NCI-H2171 treated with DMSO at 0.1 percent for 48 hours (cell line): ENCODE data around the gene CCNG2.
"Not testable (repeated sequence)": the region's sequence is repeated elsewhere in the genome, so short reads cannot be mapped to it uniquely, and the experiment has no call there.

Source experiments
- DNase-seq: peaks from one replicate; lab custom pipeline; 2025; lab: John Stamatoyannopoulos, UW

CCNG2 gene, protein sequence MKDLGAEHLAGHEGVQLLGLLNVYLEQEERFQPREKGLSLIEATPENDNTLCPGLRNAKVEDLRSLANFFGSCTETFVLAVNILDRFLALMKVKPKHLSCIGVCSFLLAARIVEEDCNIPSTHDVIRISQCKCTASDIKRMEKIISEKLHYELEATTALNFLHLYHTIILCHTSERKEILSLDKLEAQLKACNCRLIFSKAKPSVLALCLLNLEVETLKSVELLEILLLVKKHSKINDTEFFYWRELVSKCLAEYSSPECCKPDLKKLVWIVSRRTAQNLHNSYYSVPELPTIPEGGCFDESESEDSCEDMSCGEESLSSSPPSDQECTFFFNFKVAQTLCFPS

DNA sequence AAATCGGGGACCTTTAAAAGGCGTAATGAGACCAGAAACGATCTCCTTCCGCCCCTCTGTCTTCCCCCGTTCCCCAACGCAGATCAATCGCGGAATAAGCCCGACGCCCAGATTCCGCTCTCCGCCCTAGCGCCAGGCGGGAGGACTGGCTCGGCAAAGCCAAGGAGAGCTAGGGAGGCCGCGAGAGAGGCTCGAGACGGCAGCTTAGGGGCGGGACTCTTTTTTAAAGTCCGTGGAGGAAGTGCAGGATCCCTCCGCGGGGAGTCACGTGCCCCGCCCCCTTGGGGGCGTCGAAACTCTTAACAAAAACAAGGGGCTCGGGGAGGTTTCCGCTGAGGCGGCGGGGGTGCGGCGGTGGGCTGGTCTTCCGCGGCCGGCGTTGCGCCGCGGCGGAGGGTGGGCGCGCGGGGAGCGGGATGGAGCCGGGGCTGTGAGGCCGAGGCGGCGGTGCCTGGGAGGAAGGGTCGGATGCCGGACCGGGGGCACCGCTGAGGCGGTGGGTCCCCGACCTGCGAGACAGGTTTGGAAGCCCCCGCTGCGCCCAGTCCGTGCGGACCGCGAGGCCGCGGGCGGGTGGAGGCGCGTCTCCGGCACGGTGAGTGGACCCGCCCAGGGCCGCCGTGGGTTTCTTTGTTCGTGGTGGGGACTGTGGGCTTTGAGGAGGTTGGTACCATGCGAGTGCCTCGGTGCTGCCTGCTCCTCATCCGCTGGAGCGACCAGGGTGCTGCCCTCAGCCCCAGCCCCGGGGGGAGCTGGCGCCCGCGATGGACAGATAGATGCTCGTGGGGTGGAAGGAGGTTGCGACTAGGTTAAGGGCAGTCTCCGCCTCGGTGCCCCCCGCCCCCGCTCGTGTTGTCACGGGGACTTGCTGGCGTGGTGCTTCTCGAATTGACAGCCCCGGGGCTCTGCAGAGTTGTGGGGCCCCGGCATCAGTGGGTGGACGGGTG is at the start of gene CCNG2:
Gene CCNG2, plus strand, starts transcription at position 296 of the 947 bp plus-strand sequence. CDS start 1,326 bp downstream, outside the sequence.
- DNase-seq: peak; percentile 84

DNA sequence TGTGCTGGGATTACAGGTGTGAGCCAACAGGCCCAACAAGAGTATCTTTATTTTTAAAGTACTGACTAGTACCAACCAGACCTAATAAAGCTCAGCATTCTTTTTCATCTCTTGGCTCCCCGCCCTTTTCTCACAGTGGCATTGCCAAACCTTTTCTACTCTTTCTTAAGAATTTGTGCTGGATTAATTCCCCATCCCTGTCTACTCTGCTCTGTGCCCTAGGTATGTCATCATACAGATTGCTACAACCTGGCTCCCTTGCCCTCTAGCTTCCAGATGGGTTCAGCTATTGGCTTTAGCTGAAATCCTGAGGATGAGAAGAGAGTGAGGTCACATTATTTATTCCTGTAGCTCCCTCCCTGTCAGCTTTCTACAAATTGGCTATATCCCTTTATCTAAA is 46.3 kb upstream of the CCNG2 start:
- DNase-seq: no peak

DNA sequence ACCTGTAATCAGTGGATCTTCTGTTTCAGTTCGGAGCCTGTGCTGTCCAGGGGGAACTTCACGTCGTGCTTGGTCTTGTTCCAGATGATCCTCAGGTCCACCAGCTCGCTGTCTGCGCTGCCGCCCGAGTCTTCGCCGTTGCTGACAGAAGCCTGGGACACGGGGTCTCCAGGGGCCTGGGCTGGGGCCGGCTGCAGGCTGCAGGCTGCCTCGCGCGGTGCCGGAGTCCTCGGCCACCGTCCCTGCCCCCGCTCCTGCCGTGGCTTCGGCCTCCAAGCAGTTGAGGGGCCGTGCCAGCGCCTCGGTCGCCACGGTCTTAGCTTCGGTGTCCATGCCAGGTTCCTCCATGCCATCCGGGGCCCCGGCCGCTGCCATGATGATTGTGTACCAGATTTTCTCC is 43.9 kb upstream of the CCNG2 start:
- DNase-seq: no peak

DNA sequence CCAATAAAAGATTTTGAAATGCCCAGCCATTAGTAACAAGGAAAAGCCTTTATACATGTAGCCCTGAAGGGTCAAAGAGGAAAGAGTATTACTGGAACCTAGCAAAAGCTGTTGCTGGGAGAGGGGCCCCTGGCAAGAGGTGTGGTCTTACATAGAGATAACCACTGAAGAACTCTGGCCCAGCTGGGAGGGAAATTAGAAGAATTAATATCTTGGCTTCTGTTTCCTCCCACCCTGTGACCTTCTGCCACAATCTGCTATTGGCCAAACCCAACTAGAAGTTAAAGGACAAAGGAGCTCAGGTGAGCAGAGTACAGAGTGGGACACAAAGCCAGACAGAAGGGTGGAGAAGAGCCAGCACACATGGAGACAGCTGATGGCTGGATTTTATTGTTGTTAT is 39.3 kb upstream of the CCNG2 start:
- DNase-seq: no peak

DNA sequence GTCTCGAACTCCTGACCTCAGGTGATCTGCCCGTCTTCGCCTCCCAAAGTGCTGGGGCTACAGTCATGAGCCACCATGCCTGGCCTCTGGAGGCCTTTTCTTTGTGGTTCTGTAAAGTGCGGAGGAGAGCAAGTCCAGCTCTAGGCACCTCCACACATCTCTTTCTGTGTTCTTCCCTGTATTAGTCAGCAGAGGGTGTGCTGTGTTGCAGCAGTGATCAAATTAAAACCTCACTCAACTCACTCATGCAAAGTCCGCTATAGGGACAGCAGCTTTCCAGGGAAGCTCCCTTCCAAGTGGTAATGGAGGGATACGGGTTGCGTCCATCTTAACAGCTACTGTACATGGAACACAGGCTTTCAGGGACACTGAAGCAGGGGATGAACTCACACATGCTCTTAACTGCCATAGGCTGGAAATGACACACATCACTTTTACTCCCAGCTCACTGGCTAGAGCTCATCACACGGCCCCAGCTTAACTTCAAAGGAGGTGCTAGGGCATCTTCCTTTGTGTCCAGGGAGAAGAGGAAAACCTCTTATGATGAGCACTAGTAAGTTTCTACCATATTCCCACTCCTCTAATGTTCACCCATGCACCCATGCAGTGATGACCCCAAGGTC is 36.0 kb upstream of the CCNG2 start:
- no peak for DNase-seq

DNA sequence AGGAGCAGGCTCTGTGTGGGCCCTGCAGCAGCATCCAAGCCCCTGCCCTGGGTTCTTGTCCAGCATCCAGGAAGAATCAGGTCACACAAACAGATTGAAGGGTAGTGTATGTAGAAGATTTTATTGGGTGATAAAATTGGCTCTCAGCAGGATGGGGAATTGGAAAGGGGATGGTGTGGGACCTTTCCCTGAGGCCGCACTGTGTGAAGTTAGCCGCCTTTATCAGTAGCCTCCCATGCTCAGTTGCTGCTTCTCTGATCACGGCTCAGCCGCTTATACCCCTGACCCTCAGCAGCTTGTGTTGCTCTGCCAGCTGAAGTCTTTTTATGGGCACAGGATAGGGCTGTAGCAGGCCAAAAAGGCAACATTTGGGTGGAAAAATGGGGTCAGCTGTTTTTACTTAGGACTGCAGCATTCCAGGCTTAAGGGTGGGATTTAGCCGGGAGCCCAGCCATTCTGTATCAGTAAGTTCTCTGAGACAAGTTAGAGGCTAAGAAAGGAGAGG is 35.2 kb upstream of the CCNG2 start:
- DNase-seq: no peak

DNA sequence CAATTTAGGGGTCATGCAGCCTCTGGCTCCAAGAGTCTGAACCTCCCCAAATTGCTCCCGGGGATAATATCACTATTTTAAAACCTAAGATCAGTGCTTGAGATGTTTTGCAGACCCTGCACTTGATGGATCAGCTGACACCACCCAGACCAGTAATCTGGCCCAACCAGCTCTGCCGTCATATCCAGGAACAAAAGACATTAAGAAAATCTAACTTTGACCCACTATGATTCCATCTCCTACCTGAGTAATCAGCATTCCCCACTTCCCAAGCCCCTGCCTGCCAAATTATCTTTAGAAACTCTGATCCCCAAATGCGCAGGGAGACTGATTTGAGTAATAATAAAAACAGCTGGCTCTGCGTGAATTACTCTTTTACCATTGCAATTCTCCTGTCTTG is 34.4 kb upstream of the CCNG2 start:
- DNase-seq: no peak

DNA sequence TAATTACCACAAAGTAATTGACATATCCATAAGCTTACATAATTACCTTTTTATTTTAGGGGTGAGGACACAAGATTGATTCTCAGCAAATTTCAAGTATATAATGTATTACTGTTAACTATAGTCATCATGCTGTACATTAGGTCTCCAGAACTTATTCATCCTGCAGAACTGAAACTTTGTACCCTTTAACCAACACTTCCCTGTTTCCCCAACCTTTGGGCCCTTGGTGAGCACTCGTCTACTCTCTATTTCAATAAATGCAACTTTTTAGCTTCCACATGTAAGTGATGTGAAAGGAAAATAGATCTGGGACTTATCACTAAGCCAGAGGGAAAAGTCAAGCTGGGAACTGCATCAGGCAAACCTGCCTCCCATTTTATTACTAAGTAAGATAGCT is 33.6 kb upstream of the CCNG2 start:
- DNase-seq: no peak

DNA sequence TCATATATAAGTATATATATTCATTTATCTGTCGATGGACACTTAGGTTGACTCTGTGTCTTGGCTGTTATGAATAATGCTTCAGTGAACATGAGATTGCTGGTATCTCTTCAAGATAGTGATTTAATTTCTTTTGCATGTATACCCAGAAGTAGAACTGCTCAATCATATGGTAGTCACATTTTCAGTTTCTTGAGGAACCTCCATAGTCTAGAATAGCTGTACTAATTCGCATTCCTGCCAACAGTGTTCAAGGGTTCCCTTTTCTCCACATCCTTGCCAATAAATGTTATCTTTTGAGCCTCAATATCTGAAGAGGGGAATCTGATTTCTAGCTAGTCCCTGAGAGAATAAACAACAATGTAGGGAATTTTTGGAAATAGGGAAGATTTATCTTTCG is 32.4 kb upstream of the CCNG2 start:
- no peak for DNase-seq

DNA sequence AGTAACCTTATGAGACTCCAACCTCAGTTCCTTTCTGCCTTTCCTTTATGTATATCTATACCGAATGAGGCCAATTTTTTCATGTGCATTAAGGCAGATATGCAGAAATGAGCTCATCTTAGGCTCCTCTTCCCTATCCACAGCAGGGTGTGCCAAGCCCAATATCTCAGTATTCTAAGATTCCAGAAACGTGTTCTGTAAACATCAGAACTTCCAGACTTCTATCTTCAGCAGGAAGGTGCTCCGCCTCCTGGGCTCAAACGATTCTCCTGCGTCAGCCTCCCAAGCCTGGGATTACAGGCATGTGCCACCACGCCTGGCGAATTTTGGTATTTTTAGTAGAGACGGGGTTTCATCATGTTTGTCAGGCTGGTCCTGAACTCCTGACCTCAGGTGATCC is 31.0 kb upstream of the CCNG2 start:
- no peak for DNase-seq

DNA sequence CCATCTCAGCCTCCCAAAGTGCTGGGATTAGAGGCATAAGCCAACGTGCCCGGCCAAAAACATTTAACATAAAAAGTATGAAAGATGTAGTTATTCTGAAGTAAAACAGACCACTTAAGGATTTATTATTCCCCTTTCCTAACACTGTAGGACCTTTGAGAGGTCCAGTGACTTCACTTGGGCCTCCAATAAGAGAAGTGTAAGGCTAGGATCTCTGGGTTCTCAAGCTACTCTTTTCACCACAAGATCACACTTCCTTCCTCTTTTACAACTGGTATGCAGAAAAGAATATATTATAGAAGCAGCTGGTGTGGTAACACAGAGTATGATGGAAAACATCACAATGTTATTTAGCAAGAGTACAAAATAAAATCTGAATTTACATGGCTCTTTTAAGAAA is 30.2 kb upstream of the CCNG2 start:
- DNase-seq: no peak

DNA sequence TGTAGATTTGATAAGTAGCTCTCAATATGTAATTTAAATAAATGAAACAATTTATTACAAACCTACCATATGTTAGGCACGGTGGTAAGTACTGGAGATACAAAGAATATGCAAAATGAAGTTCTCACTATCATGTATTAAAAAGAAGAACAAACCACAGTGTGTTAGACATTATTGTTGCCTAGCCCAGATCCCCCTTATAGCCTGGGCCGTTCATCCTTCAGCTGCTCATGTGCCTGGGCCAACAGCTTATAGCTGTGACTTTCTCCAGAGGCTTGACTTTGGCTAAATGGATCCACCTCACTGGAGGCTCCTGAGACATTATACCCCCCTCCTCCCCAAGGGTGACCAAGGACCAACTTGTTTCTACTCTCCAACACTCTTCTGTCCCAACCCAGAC is 29.8 kb upstream of the CCNG2 start:
- DNase-seq: no peak

DNA sequence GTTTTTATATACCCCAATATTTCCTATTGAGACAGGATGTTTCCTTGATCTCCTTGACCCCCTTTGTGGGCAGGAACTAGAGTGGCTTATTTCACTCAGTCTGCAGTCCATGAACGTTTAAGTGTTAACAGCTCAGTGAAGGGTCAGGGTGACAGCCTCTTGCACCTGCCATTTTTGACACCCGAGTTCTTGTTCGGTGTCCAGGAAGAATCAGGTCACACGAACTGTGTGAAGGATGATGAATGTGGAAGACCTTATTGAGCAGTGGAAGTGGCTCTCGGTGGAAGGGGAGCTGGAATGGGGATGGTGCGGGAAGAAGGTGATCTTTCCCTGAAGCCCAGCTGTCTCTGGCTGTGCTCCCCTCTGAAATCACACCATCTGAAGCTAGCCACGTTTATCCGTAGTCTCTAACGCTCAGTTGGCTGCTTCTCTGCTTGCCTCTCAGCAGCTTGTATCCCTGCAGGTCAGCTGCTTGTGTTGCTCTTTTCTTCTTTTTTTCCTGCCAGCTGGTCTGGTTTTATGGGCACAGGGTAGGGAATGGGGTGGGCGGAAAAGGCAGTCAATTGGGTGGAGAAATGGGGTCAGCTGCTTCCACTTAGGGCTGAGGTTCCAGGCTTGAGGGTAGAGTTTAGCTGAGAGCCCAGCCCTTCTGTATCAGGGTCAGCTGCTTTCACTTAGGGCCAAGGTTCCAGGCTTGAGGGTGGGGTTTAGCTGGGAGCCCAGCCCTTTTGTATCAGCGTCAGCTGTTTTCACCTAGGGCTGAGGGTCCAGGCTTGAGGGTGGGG is 29.0 kb upstream of the CCNG2 start:
- DNase-seq: peak; percentile 0

DNA sequence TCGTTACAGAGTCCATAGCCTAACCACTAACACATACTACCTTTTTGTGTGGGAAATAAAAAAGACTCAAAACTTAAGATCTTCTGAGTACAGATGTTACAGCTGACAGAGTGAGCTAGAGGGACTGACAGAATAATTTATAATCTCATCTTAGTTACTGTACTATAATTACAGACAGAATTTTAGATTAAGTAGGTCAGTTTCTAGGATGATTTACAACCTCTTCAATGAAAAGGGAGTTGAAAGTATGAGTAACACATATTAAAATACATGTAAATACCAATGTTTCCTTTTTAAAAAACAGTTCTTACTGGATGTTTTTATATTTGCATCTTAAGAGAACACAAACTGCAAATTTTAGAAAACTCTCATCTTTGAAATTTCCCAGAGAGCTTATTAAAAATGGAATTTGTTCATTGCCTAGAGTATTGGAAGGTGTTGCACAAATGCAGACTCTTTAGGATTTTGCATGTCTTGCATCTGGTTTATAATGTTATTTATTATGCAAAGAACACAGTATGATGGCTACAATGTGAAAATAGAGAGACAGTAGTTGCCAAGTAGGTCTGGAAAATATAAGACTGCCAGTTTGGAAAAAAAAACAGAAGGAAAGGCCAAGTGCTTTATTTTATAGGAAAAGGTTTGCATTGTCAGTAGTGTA is 24.2 kb upstream of the CCNG2 start:
- no peak for DNase-seq

DNA sequence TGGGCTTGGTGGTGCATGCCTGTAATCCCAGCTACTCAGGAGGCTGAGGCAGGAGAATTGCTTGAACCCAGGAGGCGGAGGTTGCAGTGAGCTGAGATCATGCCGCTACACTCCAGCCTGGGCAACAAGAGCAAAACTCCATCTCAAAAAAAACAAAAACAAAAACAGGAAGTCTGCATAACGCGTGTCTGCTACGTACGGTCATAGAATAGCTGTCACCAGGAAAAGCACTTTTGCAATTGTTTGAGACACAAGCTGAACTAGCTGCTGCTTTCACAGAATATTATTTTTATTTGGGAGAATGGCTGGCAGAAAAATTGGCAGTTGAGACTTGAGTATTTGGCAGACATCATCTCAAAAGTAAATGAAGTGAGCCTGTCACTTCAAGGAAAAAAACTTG is 19.6 kb upstream of the CCNG2 start:
- not testable (repeated sequence) for DNase-seq

DNA sequence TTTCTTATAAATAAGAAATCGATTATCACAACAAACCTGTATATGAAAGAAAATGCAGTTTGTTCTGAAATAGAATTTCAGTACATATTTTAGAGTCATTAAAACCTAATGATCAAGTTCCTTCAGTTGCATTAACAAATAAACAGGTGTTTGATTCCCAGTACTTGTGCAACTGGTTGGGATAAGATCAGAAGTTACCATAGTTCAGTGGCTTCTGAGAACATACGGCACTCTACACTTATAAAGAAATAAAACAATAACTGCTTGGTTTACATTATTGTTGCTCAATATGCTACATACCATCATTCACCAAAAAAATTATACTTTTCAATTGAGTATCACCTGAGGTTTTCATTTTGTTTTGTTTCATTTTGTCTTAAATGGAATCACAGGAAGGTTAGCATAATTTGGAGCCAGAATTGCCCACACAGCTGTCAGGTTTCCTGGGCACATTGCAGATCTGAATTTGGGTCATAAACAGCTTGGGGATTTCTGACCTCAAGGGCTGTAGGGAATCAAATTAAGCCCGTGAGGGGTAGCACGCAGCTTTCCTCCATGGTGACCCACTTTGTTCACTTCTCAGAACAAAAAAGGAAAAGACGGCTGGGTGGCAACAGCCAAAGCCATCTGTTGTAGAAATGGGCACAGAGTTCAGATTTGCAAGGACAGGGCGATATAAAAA is 14.9 kb upstream of the CCNG2 start:
- DNase-seq: no peak

DNA sequence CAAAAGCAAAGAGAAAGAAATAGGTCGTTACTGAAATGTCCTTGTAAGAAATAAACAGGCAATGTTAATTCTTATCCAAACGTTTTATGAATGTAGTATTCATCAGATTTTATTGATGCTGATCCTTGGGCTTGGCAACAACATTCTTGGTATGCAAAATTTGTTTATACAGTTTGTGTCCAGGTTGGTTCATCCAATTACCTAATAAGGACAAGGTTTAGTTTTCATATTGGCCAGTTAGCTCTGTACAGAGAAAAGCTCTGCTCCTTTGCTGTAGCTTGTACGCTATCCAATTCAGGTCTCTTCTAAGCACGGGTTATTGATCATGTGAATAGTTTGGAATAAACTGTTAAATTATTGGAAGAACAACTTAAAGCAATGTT is 14.4 kb upstream of the CCNG2 start:
- no peak for DNase-seq

DNA sequence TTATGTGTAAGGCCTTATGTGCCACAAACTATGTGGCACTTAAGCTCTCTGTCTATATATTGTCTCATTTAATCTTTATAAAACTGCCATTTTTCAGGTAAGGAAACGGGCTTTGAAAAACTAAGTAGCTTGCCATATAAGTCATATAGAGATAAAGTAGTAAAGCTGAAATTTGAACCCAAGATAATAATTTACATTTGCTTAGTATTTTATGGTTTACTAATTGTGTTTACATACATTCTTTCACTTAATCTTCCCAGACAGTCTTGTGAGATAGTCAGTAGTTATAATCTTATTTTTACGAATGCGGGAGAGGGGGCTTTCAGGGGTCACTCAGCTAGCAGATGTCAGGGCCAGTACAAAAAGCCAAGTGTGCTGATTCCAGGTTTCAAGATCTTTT is 13.9 kb upstream of the CCNG2 start:
- no peak for DNase-seq

DNA sequence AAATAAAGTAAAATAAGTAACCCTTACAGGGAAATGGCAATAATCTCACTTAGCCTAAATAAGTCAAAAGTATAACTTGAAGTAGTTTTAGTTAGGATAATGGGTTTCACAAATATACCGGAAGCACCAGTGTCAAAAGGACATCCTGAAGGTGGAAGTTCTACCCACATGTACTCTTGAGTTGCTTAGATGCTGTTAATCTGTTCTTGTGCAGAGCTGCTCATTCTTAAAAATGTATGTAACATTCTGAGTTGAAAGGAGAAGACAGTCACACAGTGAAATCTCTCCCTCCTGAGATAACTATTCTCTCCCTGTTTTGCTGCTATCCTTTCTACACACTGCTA is 11.2 kb upstream of the CCNG2 start:
- no peak for DNase-seq

DNA sequence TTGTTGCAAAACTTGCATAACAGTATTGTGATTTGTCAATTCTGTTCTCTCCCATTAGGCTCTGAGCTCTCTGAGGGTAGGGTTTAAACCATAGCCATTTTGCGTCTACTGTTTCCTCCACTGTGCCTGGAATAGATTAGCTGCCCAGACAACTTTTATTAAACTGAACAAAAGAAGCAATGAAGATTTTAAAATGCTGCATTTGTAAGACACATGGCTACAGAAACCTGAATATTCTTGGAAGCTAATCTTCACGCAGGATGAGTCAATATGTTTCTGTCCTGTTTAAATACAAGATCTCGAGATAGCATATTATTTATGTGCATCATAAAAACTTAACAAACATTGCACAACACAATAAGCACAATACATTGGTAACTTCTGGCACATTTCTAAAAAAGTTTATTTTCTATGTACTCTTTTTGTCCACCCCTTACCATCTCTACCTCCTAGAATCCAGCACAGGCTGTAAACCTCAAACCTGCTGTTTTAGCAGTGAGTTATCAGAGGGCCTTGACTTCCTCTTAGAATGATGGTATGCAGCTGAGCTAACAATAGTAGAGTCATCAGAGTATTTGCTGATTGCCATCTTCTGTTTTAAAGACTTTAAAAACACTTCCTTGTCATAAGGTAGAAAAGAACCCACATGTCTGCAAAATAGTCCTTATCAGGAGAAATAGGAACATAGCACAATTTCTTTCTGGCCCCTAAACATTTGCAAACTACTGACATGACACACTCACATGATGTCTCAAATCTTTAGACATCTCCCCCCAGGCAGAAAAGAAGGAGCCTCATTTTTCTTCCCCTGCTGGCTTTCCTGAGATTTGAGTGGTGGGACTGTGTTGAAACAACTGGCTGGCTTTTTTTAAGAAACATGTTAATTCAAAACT is 10.6 kb upstream of the CCNG2 start:
- DNase-seq: no peak
